NB4 (cell line): ENCODE results near the gene IGFBP5.

ENCODE experiments used
- CTCF ChIP-seq: IDR thresholded peaks from one replicate; pipeline ENCODE4 v1.5.1; 2012; ENCODE audit warnings: low read depth, low read length
- POLR2A ChIP-seq: IDR thresholded peaks from 2 replicates; pipeline ENCODE4 v1.6.1; 2011; ENCODE audit warnings: mild to moderate bottlenecking; ENCODE audit not compliant: insufficient read length; ENCODE audit errors: extremely low read depth

- TF ChIP-seq CTCF (no peak), POLR2A (no peak)
Observed at GRCh38 chr2:216637472-216637871, 57.9 kb downstream of the IGFBP5 start.
